GM12875 (cell line): Measurements from ENCODE around the gene ARMC5.

ENCODE experiments used
- H3K4me3 ChIP-seq: one replicate; pipeline ENCODE4 v1.5.1; 2011; ENCODE audit warnings: low read depth, low read length, control low read depth
- TF ChIP-seq, protein P1 (sequence below): IDR thresholded peaks from 2 replicates; pipeline ENCODE4 v1.5.1; 2011; ENCODE audit warnings: low read depth, mild to moderate bottlenecking, control low read depth, inconsistent platforms, low read length, moderate library complexity, borderline replicate concordance; ENCODE audit not compliant: insufficient read depth

ARMC5 gene

GRCh38 chr16:31507617-31507928 lies 48.3 kb downstream of the ARMC5 start:
- H3K4me3 ChIP-seq: peak overlapping the region; percentile 74
- TF ChIP-seq, protein P1, sequence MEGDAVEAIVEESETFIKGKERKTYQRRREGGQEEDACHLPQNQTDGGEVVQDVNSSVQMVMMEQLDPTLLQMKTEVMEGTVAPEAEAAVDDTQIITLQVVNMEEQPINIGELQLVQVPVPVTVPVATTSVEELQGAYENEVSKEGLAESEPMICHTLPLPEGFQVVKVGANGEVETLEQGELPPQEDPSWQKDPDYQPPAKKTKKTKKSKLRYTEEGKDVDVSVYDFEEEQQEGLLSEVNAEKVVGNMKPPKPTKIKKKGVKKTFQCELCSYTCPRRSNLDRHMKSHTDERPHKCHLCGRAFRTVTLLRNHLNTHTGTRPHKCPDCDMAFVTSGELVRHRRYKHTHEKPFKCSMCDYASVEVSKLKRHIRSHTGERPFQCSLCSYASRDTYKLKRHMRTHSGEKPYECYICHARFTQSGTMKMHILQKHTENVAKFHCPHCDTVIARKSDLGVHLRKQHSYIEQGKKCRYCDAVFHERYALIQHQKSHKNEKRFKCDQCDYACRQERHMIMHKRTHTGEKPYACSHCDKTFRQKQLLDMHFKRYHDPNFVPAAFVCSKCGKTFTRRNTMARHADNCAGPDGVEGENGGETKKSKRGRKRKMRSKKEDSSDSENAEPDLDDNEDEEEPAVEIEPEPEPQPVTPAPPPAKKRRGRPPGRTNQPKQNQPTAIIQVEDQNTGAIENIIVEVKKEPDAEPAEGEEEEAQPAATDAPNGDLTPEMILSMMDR: no peak

DNA sequence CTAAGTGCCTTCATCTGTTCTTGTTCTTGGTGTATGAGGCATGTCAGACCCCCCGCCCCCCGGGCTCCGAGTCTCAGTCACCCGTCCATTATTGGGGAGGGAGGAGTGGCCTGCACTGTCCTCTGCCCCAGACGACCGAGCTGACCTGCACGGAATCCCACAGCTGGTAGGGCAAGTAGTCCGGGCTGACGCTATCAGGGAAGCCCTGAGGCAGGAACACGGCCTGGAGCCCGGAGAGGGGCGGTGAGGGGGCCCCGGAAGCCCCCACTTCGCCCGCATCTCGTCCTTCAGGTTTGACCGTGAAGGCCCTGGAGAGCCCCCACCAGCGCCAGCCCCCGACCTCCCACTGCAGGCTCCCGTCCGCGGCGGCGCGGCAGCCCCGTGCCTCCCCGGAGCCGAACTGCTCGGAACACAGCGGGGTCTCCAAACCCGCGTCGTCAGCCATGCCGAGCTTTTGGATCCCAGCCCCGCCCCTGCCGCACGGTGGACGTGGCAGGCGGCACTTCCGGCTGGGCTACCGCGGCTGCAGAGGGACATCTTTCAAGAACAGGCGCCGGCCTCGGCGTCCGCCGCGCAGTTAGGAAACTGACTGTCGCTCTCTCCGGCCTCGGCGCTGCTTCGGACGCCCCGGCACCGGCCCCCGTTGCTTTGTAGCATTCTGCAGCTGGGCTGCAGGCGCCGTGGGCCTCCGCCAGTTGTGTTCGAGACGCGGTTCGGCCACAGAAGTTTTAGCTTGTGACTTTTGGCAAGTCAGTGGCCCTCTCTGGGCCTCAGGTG lies 48.8 kb downstream of the ARMC5 start, which contains the start of gene RUSF1:
RUSF1 (minus strand) TSS at position 463 of the 777 bp plus-strand sequence; CDS start at position 445, 18 bp downstream.
- peak within 1 kb of the TSS; percentile 74 for H3K4me3 ChIP-seq
- TF ChIP-seq, protein P1: no peak

GRCh38 chr16:31508706-31509195 lies 49.5 kb downstream of the ARMC5 start:
- H3K4me3 ChIP-seq: peak overlapping the region; percentile 74
- TF ChIP-seq, protein P1: no peak

- TF ChIP-seq, protein P1: no peak
These were observed 53.8 kb downstream of the ARMC5 start for GRCh38 chr16:31513126-31513525.

DNA sequence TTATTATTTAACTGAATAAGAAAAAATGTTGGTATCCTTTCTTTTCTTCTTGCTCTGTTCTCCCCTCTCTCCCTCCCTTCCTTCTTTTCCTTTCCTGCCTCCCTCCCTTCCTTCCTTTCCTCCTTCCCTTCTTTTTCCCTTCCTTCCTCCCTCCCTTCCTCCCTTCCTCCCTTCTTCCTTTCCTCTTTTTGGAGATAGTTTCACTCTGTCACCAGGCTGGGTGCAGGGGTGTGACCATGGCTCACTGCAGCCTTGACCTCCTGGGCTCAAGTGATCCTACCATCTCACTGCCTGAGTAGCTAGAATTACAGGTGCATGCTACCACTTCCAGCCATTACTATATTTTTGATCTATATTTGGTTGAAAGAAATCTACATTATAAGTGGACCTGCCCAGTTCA lies 54.6 kb downstream of the ARMC5 start:
- TF ChIP-seq, protein P1: no peak

More at GRCh38 chr16:31513126-31513525, 53.8 kb downstream of the ARMC5 start:
- no peak overlapping the region for H3K4me3 ChIP-seq

More for the DNA sequence above, 54.6 kb downstream of the ARMC5 start:
- H3K4me3 ChIP-seq: no peak overlapping the region
